Spleen (tissue), 11 donors: ENCODE data around the gene PKMYT1. TPM values are rescaled to one million over a fixed set of nuclear protein-coding genes. Genes with fewer than 3 reads are reported as not detected.

Source experiments
- DNase-seq: peaks from one replicate; pipeline ENCODE4 v3.0.0-alpha.2; 2020
- H3K27ac ChIP-seq, 8 donors: fragments of 200-600 bp; sonication (generic) in 7 of 8; 1 replicate in 4 of 8; 2 replicates in 4 of 8; pipeline versions ENCODE4 v1.5.0 to v1.8.0; 2016 to 2021; ENCODE audit warnings: inconsistent platforms in 4 of 8, mild to moderate bottlenecking in 4 of 8, moderate library complexity in 1 of 8
- H3K27me3 ChIP-seq, 7 donors: fragments of 200-600 bp; sonication (generic) in 6 of 7; replicated peaks in 1 of 7; 1 replicate in 4 of 7; 2 replicates in 3 of 7; pipeline versions ENCODE4 v1.5.0 to v1.8.0; 2016 to 2021; ENCODE audit warnings: inconsistent platforms in 3 of 7, mild to moderate bottlenecking in 1 of 7
- H3K36me3 ChIP-seq, 6 donors: fragments of 200-600 bp; sonication (generic) in 5 of 6; 1 replicate in 4 of 6; 2 replicates in 2 of 6; pipeline versions ENCODE4 v1.5.0 to v1.8.0; 2016 to 2021; ENCODE audit warnings: inconsistent platforms in 2 of 6
- H3K4me1 ChIP-seq, 6 donors: fragments of 200-600 bp; sonication (generic) in 5 of 6; 1 replicate in 3 of 6; 2 replicates in 3 of 6; pipeline versions ENCODE4 v1.5.0 to v1.8.0; 2016 to 2021; ENCODE audit warnings: inconsistent platforms in 3 of 6
- H3K4me3 ChIP-seq, 8 donors: fragments of 200-600 bp; sonication (generic) in 7 of 8; 1 replicate in 4 of 8; 2 replicates in 4 of 8; pipeline versions ENCODE4 v1.5.0 to v1.8.0; 2016 to 2021; ENCODE audit warnings: inconsistent platforms in 4 of 8, mild to moderate bottlenecking in 4 of 8, moderate library complexity in 2 of 8
- H3K9me3 ChIP-seq, 8 donors: fragments of 200-600 bp; sonication (generic) in 7 of 8; 1 replicate in 4 of 8; 2 replicates in 4 of 8; pipeline versions ENCODE4 v1.5.0 to v1.8.0; 2016 to 2021; ENCODE audit warnings: inconsistent platforms in 4 of 8
- POLR2A ChIP-seq, 3 donors: fragments of 450-650 bp; IDR thresholded peaks; one replicate each; pipeline ENCODE4 v1.5.1; 2017; ENCODE audit warnings: antibody characterized with exemption in 3 of 3, mild to moderate bottlenecking in 1 of 3
- POLR2AphosphoS5 ChIP-seq, 3 donors: sonication (generic); formaldehyde crosslinking; IDR thresholded peaks; one replicate each; pipeline ENCODE4 v1.5.1; 2017; ENCODE audit warnings: antibody characterized with exemption in 3 of 3
- WGBS, 5 donors: extraction: QIAGEN DNeasy Blood & Tissue Kit in 3 of 5; methylation state at CpG; one replicate each; pipeline versions ENCODE4 v1.1.5 to v1.1.7; 2013 to 2018; 5-methylcytosine and 5-hydroxymethylcytosine counted together
- intact Hi-C: fragments of 100-400 bp; cut with DNase I; formaldehyde crosslinking; loops from one replicate; pipeline ENCODE4 v1.15.0; 2023; ENCODE audit warnings: low total_unique reads
- polyA plus RNA-seq, 3 donors: library from polyadenylated mRNA; stranded (reverse); fragments of 200-250 nt; gene quantifications; one replicate each; pipeline ENCODE4 v1.2.1, GENCODE V29; 2013
- total RNA-seq, 7 donors: library from RNA; depleted of rRNA in 3 of 7; stranded (reverse); fragments of >200 nt in 3 of 7; fragmentation: NEBNext Ultra II Directional in 4 of 7; extraction: Animal tissue kit (Norgen Biotek cat#: 25700) in 4 of 7; gene quantifications; one replicate each; pipeline versions ENCODE4 v1.1.0 to v1.2.1, GENCODE V29; 2016 to 2021
- TF ChIP-seq, protein P1 (sequence below), 11 experiments: fragments of 200-600 bp in 7 of 11; fragments of 450-650 bp in 4 of 11; sonication (generic) in 4 of 11; IDR thresholded peaks in 8 of 11; conservative IDR thresholded peaks in 3 of 11; 1 replicate in 7 of 11; 2 replicates in 4 of 11; pipeline versions ENCODE4 v1.4.0 to v1.8.0; 2016 to 2021; ENCODE audit warnings: antibody characterized with exemption in 11 of 11, inconsistent platforms in 4 of 11, mild to moderate bottlenecking in 1 of 11
- donor health status: healthy with polysubstance abuse.
- donor health status: DM: no; HTN: no; CAD: no; lungs with moderate emphysema.
- donor health status: DM: no; HTN: no; CAD: no.
- donor health status: Bipolar disorder and iron deficiency.
- donor health status: healthy.
- donor health status: DM: no; HTN: no; CAD: no.
- donor health status: DM: yes; HTN: yes; CAD: no.

The PKMYT1 gene
- total and polyA plus RNA-seq, 10 donors: 3.3 to 11.3 (median 6.2) TPM

DNA sequence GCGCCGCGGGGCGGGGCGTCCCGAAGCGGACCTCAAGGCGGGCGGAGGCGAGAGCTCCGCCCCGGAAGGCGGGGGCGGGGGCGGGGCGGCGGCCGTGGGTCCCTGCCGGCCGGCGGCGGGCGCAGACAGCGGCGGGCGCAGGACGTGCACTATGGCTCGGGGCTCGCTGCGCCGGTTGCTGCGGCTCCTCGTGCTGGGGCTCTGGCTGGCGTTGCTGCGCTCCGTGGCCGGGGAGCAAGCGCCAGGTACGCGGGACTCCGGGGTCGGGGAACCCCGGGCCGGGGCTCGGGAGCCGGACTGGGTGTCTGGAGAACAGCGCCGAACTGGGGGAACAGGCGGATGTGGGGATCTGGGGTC, 40.0 kb upstream of the PKMYT1 start, which contains the start of gene TNFRSF12A:
TNFRSF12A (plus strand) TSS at position 122 of the 357 bp plus-strand sequence; CDS start at position 152, 30 bp downstream.
- TF ChIP-seq POLR2AphosphoS5 (IDR thresholded peaks at IDR 0.05): peak; percentile 71 to 78 (median 76)
- no peak for TF ChIP-seq POLR2A (IDR thresholded peaks at IDR 0.05)
- TF ChIP-seq, protein P1, sequence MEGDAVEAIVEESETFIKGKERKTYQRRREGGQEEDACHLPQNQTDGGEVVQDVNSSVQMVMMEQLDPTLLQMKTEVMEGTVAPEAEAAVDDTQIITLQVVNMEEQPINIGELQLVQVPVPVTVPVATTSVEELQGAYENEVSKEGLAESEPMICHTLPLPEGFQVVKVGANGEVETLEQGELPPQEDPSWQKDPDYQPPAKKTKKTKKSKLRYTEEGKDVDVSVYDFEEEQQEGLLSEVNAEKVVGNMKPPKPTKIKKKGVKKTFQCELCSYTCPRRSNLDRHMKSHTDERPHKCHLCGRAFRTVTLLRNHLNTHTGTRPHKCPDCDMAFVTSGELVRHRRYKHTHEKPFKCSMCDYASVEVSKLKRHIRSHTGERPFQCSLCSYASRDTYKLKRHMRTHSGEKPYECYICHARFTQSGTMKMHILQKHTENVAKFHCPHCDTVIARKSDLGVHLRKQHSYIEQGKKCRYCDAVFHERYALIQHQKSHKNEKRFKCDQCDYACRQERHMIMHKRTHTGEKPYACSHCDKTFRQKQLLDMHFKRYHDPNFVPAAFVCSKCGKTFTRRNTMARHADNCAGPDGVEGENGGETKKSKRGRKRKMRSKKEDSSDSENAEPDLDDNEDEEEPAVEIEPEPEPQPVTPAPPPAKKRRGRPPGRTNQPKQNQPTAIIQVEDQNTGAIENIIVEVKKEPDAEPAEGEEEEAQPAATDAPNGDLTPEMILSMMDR (IDR thresholded peaks at IDR 0.05 in 8 of 11, conservative IDR thresholded peaks at IDR 0.05 in 3 of 11): peak in 4 of 11 experiments; percentile 6 to 39 (median 28)
- peaks cover 0 to 40% (median 17%) of the 10 kb centered on the region in 7 donors for H3K27me3 ChIP-seq
- 0 to 1% (median 0%) methylated on average over 10 to 49 of the region's 49 CpGs for WGBS, 5 donors
- H3K27ac ChIP-seq: peak within 1 kb of the TSS; percentile 64 to 95 (median 94)
- peaks cover 0 to under 1% (median 0%) of the 10 kb centered on the region in 6 donors for H3K36me3 ChIP-seq
- DNase-seq: peak; percentile 94
- intact Hi-C loops: no loop called here
- peaks cover 41 to 77% (median 69%) of the 10 kb centered on the region in 6 donors for H3K4me1 ChIP-seq
- H3K9me3 ChIP-seq: no peaks in the 10 kb centered on the region
- H3K4me3 ChIP-seq: peak within 1 kb of the TSS; percentile 47 to 86 (median 58)

DNA sequence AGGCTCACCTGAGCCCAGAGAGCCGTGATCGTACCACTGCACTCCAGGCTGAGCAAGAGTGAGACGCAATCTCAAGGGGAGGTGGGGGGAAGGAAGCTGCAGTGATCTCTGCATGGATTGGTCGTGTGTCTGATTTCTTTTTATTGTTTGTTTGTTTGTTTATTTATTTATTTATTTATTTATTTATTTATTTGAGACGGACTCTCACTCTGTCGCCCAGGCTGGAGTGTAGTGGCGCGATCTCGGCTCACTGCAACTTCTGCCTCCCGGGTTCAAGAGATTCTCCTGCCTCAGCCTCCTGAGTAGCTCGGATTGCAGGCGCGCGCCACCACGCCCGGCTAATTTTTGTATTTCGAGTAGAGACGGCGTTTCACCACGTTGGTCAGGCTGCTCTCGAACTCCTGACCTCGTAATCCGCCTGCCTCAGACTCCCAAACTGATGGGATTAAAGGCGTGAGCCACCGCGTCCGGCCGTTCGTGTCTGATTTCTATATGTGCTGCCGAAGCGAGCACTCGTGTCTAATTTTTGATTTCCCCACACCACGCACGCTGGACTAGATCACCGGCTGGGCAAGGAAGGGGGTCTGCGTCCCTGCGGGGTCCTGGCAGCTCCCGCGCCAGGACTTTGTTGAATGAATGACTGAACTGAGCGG, 39.5 kb upstream of the PKMYT1 start:
- Histone ChIP-seq H3K9me3 (no peaks in the 10 kb centered on the region), H3K4me1 (peaks cover 41 to 72% (median 64%) of the 10 kb centered on the region in 6 donors), H3K27ac (peak overlapping the region in 5 of 8 donors; percentile 82 to 95 (median 94)), H3K36me3 (no peaks in the 10 kb centered on the region), H3K27me3 (peaks cover 0 to 45% (median 17%) of the 10 kb centered on the region in 7 donors), H3K4me3 (peak overlapping the region in 7 of 8 donors; percentile 56 to 86 (median 59))
- intact Hi-C loops: no loop called here
- no peak for TF ChIP-seq POLR2AphosphoS5 (IDR thresholded peaks at IDR 0.05)
- TF ChIP-seq POLR2A (IDR thresholded peaks at IDR 0.05): no peak
- TF ChIP-seq, protein P1 (IDR thresholded peaks at IDR 0.05 in 8 of 11, conservative IDR thresholded peaks at IDR 0.05 in 3 of 11): no peak
- 29 to 53% (median 32%) methylated on average over 28 to 40 of the region's 40 CpGs for WGBS, 5 donors
- no peak for DNase-seq

DNA sequence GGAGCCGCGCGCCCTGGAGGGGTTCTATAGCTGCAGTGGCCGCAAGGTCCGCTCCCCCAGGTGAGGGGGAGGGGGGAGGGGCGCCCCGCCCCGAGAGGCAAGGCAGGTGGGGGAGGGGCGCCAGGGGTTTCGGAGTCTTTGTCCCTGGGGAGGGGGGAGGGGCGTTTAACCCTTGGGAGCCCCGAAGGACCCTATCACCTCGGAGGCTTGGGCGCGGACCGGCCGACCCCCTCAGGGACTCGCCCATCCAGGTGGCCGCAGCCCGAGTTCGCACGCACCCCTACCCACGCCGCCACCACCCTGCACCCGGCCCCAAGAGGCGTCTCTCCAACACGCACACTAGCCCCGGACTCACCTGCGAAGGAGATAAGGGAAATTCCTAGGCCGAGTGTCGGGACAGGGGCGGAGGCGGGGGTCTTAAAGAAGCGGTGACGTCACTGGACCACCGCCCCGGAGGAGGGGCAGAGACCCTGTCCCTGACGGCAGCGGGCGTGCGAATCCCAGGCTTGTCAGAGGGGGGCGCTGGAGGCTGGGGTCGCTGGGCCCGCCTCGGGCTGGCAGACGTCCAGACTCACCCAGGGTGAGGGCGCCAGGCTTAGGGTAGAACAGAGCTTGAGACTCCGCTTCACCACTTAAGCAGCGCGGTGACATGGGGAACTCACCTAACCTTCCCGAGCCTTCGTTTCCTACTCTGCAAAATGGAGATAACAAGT, 37.7 kb upstream of the PKMYT1 start, which contains the start of gene CLDN6:
CLDN6 (minus strand) TSS at position 390 of the 713 bp plus-strand sequence. CDS start 2,162 bp downstream, outside the sequence.
- H3K27ac ChIP-seq: no peak within 1 kb of the TSS
- TF ChIP-seq, protein P1 (IDR thresholded peaks at IDR 0.05 in 8 of 11, conservative IDR thresholded peaks at IDR 0.05 in 3 of 11): peak in 2 of 11 experiments; percentile 4 to 17
- TF ChIP-seq POLR2A (IDR thresholded peaks at IDR 0.05) (no peak), POLR2AphosphoS5 (IDR thresholded peaks at IDR 0.05) (peak in 1 of 3 donors; percentile 27)

More for the DNA sequence above, 37.7 kb upstream of the PKMYT1 start, which contains the start of gene CLDN6:
- no peaks in the 10 kb centered on the region for H3K36me3 ChIP-seq
- peaks cover 0 to 63% (median 30%) of the 10 kb centered on the region in 7 donors for H3K27me3 ChIP-seq
- H3K9me3 ChIP-seq: no peaks in the 10 kb centered on the region
- peaks cover 28 to 56% (median 49%) of the 10 kb centered on the region in 6 donors for H3K4me1 ChIP-seq
- no peak for DNase-seq
- intact Hi-C loops: no loop called here
- 9 to 16% (median 15%) methylated on average over 9 to 52 of the region's 52 CpGs for WGBS, 5 donors
- H3K4me3 ChIP-seq: no peak within 1 kb of the TSS
